ENCODE results near the gene CIC. TPM values are rescaled to one million over a fixed set of nuclear protein-coding genes. Genes with fewer than 3 reads are reported as not detected.

CIC gene
- total RNA-seq, 1 experiment from 2014 or later, result 54.0 TPM

DNA sequence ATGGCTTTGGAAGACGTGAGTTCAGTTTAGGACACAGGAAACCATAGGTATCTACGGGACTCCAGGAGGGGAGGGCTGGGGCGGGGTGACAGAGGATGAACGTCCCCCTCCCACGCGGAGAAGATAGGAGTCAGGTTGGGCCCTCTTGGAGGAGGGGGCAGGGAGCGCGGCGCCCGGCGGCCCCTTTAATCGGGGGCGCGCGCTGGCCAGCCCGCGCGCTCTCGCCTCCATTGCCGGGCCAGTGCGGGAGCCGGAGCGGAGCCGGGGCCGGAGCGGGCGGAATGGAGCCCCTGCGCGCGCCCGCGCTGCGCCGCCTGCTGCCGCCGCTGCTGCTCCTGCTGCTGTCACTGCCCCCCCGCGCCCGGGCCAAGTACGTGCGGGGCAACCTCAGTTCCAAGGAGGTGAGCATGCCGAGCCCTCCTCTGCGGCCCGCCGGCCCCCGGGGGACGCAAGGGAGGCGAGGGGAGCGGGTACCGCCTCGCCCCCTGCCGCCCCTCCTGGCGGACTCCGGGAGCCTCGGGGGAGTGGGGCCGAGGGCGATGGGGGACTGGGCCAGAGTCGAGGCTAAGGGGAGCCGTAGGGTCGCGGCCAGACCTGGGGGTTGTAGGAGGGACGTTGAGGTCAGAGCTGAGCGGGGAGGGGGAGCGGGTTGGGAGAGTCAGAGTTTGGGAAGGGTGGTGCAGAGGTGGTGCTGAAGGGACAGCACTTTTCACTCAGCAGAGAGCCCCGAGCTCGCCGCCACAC, 44.2 kb downstream of the CIC start, which contains the start of gene TMEM145:
TSS of gene TMEM145 (plus strand) at position 214 of the 744 bp plus-strand sequence. CDS start at position 282, 68 bp downstream.
- TF ChIP-seq, protein P1, sequence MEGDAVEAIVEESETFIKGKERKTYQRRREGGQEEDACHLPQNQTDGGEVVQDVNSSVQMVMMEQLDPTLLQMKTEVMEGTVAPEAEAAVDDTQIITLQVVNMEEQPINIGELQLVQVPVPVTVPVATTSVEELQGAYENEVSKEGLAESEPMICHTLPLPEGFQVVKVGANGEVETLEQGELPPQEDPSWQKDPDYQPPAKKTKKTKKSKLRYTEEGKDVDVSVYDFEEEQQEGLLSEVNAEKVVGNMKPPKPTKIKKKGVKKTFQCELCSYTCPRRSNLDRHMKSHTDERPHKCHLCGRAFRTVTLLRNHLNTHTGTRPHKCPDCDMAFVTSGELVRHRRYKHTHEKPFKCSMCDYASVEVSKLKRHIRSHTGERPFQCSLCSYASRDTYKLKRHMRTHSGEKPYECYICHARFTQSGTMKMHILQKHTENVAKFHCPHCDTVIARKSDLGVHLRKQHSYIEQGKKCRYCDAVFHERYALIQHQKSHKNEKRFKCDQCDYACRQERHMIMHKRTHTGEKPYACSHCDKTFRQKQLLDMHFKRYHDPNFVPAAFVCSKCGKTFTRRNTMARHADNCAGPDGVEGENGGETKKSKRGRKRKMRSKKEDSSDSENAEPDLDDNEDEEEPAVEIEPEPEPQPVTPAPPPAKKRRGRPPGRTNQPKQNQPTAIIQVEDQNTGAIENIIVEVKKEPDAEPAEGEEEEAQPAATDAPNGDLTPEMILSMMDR (conservative IDR thresholded peaks at IDR 0.05), result peak; percentile 30; the same call in 2 of the 3 replicates
- peaks cover 9 to 20% of the 10 kb centered on the region in 2 experiments for H3K4me1 Mint-ChIP-seq
- Histone ChIP-seq H3K79me2 (ENCODE audit: insufficient read depth, low read length) (no peaks in the 10 kb centered on the region), H2BK20ac (ENCODE audit: low read depth, low read length, poor library complexity, severe bottlenecking) (no peak within 1 kb of the TSS), H4K5ac (ENCODE audit: insufficient read length, low read depth, low read length) (no peak within 1 kb of the TSS), H4K91ac (ENCODE audit: insufficient read length, low read depth, low read length) (no peak within 1 kb of the TSS), H4K20me1 (ENCODE audit: control insufficient read depth, insufficient read depth, insufficient read length) (no peaks in the 10 kb centered on the region), H2BK5ac (ENCODE audit: insufficient read length, low read length) (no peak within 1 kb of the TSS), H2BK15ac (ENCODE audit: low read depth, low read length) (no peak within 1 kb of the TSS), H3K4me2 (ENCODE audit: insufficient read depth, insufficient read length, low read length) (peak within 1 kb of the TSS; percentile 35), H3K27me3 (ENCODE audit: insufficient read depth, low read length) (peaks cover 3% of the 10 kb centered on the region; the same call in 1 of the 2 replicates), H3K9ac (ENCODE audit: extremely low read depth, insufficient read length, low read length) (no peak within 1 kb of the TSS), H3K18ac (ENCODE audit: insufficient read length, low read depth, low read length) (no peak within 1 kb of the TSS), H3K9me3 (ENCODE audit: control insufficient read depth, low read depth, low read length) (no peaks in the 10 kb centered on the region), H4K8ac (replicated peaks; ENCODE audit: insufficient read length, low read depth, low read length) (no peak within 1 kb of the TSS), H3K79me1 (ENCODE audit: insufficient read depth, low read depth, low read length, poor library complexity, severe bottlenecking) (no peaks in the 10 kb centered on the region), H3K4me1 (ENCODE audit: insufficient read depth, low read length) (no peaks in the 10 kb centered on the region), H3T11ph (ENCODE audit: low read length) (no peak within 1 kb of the TSS), H3K23me2 (ENCODE audit: insufficient read length, low read depth, low read length, poor library complexity, severe bottlenecking) (peaks cover 3% of the 10 kb centered on the region), H3K56ac (ENCODE audit: insufficient read length, low read depth, low read length) (no peak within 1 kb of the TSS), H3K27ac (ENCODE audit: insufficient read length, low read depth, low read length) (no peak within 1 kb of the TSS), H3K4ac (ENCODE audit: low read depth, low read length) (no peak within 1 kb of the TSS), H2AK5ac (ENCODE audit: insufficient read length, low read length) (no peak within 1 kb of the TSS), H3K23ac (ENCODE audit: insufficient read length, low read depth, low read length) (no peak within 1 kb of the TSS), H2AFZ (ENCODE audit: low read length) (no peak within 1 kb of the TSS), H2BK12ac (ENCODE audit: insufficient read length, low read depth, low read length) (no peak within 1 kb of the TSS), H2BK120ac (ENCODE audit: low read depth, low read length, poor library complexity, severe bottlenecking) (no peak within 1 kb of the TSS), H3K14ac (ENCODE audit: insufficient read depth, low read length) (no peak within 1 kb of the TSS)
- H3K27ac Mint-ChIP-seq, result peak within 1 kb of the TSS in 1 of 3 experiments; percentile 52; a peak in 1 of 7 replicates
- DNase-seq, result peak; percentile 73
- H3K9me3 Mint-ChIP-seq, result no peaks in the 10 kb centered on the region
- no CpG with 5 or more reads among the region's 67 CpGs for WGBS (ENCODE audit: extremely low coverage, insufficient read length, low lambda C conversion rate)
- H3K36me3 Mint-ChIP-seq (ENCODE audit: insufficient read depth in 1 of 3, low read depth in 3 of 3), result no peaks in the 10 kb centered on the region; a peak in 1 of 7 replicates
- H3K27me3 Mint-ChIP-seq (ENCODE audit: low read depth), result peaks cover 60% of the 10 kb centered on the region
- H3K4me3 Mint-ChIP-seq, result peak within 1 kb of the TSS; percentile 72 to 88
